Heart right ventricle (tissue), 16 donors: ENCODE measurements around the gene LTBR. TPM values are rescaled to one million over a fixed set of nuclear protein-coding genes. Genes with fewer than 3 reads are reported as not detected.

ENCODE experiments used
- ATAC-seq, 8 donors: fragments of 200-7000 bp; cut with Tn5 transposase; one replicate each; pipeline ENCODE4 v1.9.1; 2020; ENCODE audit warnings: mild to moderate bottlenecking in 8 of 8, moderate library complexity in 8 of 8, moderate number of reproducible peaks in 1 of 8
- DNase-seq, 2 donors: peaks; one replicate each; pipeline ENCODE4 v3.0.0-alpha.2; 2020
- H3K27ac ChIP-seq, 10 donors: fragments of 200-600 bp; sonication (generic) in 2 of 10; one replicate each; pipeline versions ENCODE4 v1.5.0 to v1.8.0; 2020 to 2022; ENCODE audit warnings: mild to moderate bottlenecking in 3 of 10
- H3K27me3 ChIP-seq, 7 donors: fragments of 200-600 bp; one replicate each; pipeline ENCODE4 v1.8.0; 2021 to 2022; ENCODE audit warnings: mild to moderate bottlenecking in 2 of 7
- H3K36me3 ChIP-seq, 9 donors: fragments of 200-600 bp; sonication (generic) in 1 of 9; one replicate each; pipeline versions ENCODE4 v1.5.0 to v1.8.0; 2020 to 2022; ENCODE audit warnings: mild to moderate bottlenecking in 2 of 9
- H3K4me1 ChIP-seq, 9 donors: fragments of 200-600 bp; sonication (generic) in 1 of 9; one replicate each; pipeline versions ENCODE4 v1.5.0 to v1.8.0; 2020 to 2022; ENCODE audit warnings: mild to moderate bottlenecking in 4 of 9
- H3K4me3 ChIP-seq, 10 donors: fragments of 200-600 bp; sonication (generic) in 2 of 10; one replicate each; pipeline versions ENCODE4 v1.5.0 to v1.8.0; 2020 to 2022; ENCODE audit warnings: mild to moderate bottlenecking in 7 of 10, moderate library complexity in 2 of 10
- H3K9me3 ChIP-seq, 11 donors: fragments of 200-600 bp in 10 of 11; sonication (generic) in 2 of 11; one replicate each; pipeline versions ENCODE4 v1.5.0 to v1.8.0; 2013 to 2022; ENCODE audit warnings: mild to moderate bottlenecking in 2 of 11, control low read depth in 1 of 11, moderate library complexity in 1 of 11
- CTCF ChIP-seq, 9 donors: fragments of 200-600 bp; sonication (generic) in 2 of 9; IDR thresholded peaks; one replicate each; pipeline versions ENCODE4 v1.5.0 to v1.8.0; 2021 to 2022; ENCODE audit warnings: antibody characterized with exemption in 9 of 9, mild to moderate bottlenecking in 5 of 9, moderate library complexity in 1 of 9
- WGBS, 2 donors: extraction: QIAGEN DNeasy Blood & Tissue Kit; methylation state at CpG; one replicate each; pipeline ENCODE4 v1.1.7; 2013; ENCODE audit warnings: inconsistent platforms in 1 of 2; 5-methylcytosine and 5-hydroxymethylcytosine counted together
- intact Hi-C, 10 donors: fragments of 100-400 bp; cut with DNase I; formaldehyde crosslinking; loops; one replicate each; pipeline versions ENCODE4 v1.11.1 to v1.14.2; 2022
- polyA plus RNA-seq, 2 donors: library from polyadenylated mRNA; stranded (reverse); fragments of 200-250 nt; gene quantifications; one replicate each; pipeline ENCODE4 v1.2.3, GENCODE V29; 2013
- total RNA-seq, 10 donors: library from RNA; stranded (reverse); fragmentation: NEBNext Ultra II Directional in 3 of 10; extraction: Animal tissue kit (Norgen Biotek cat#: 25700) in 3 of 10; gene quantifications; one replicate each; pipeline versions ENCODE4 v1.2.1 to v1.2.4, GENCODE V29; 2021 to 2023
- donor health status: Arrhythmogenic right ventricular cardiomyopathy.
- donor health status: ischemic (EF 13 %, LVEDD 7.1; RV severe dilation, severe dysfunction).
- donor health status: healthy with polysubstance abuse.
- donor health status: DM: no; HTN: yes; CAD: no.
- donor health status: DM: no; HTN: no; CAD: no.
- donor health status: ischemic (EF 25% LVEDD 6.9; RV normal size, moderate dysfunction).
- donor health status: ischemic (EF 25% LVEDD 5.7; RV mildly dilated, moderate dysfunction).
- donor health status: healthy.
- donor health status: DM: yes; HTN: yes; CAD: no.
- donor health status: Ischemic cardiomyopathy.
- donor health status: ischemic (EF 35%, LVEDD 5.7; RV mildly dilated, moderate dysfunction).
- donor health status: nonischemic (EF 11% LVEDD 7.7; RV severe dilation, severe dysfunction).
- donor health status: DM: yes; HTN: yes; CAD: no.
- donor health status: PGD.
- donor health status: ischemic (EF 29% LVEDD 5.4; RV normal size, mild dysfunction).
- donor health status: nonischemic (EF 23%, LVEDD 6.1; RV moderate dilation, normal function).

LTBR gene
- total and polyA plus RNA-seq, 12 donors, result 14.1 to 49.1 (median 26.9) TPM

- 69 to 71% methylated on average over 8 of the region's 8 CpGs for WGBS, 2 donors
- Histone ChIP-seq H3K4me3 (no peak overlapping the region), H3K27ac (peak overlapping the region in 1 of 10 donors; percentile 51), H3K4me1 (peaks cover 4 to 37% (median 16%) of the 10 kb centered on the region in 9 donors), H3K9me3 (no peaks in the 10 kb centered on the region), H3K27me3 (no peaks in the 10 kb centered on the region), H3K36me3 (peaks cover 0 to 49% (median 9%) of the 10 kb centered on the region in 9 donors)
- intact Hi-C loops, result no loop called here
- DNase-seq, result no peak
- no peak for TF ChIP-seq CTCF (IDR thresholded peaks at IDR 0.05)
- peak in 5 of 8 donors; percentile 8 to 33 (median 17) for ATAC-seq
Measured at GRCh38 chr12:6394398-6394797, 10.4 kb downstream of the LTBR start.

GRCh38 chr12:6396031-6396430, 12.1 kb downstream of the LTBR start:
- H3K27ac ChIP-seq, result no peak overlapping the region
- no peaks in the 10 kb centered on the region for H3K27me3 ChIP-seq
- no peak for DNase-seq
- no peak for ATAC-seq
- H3K4me3 ChIP-seq, result no peak overlapping the region
- no peak for TF ChIP-seq CTCF (IDR thresholded peaks at IDR 0.05)
- peaks cover 4 to 33% (median 16%) of the 10 kb centered on the region in 9 donors for H3K4me1 ChIP-seq
- intact Hi-C loops, result no loop called here
- WGBS, 2 donors, result 84 to 100% methylated on average over 2 of the region's 2 CpGs
- no peaks in the 10 kb centered on the region for H3K9me3 ChIP-seq
- H3K36me3 ChIP-seq, result peaks cover 0 to 36% (median 4%) of the 10 kb centered on the region in 9 donors

- H3K27ac ChIP-seq, result no peak overlapping the region
- intact Hi-C loops, result no loop called here
- 95 to 96% methylated on average over 7 of the region's 7 CpGs for WGBS, 2 donors
- H3K4me1 ChIP-seq, result peaks cover 0 to 2% (median 0%) of the 10 kb centered on the region in 9 donors
- no peak for DNase-seq
- no peak overlapping the region for H3K4me3 ChIP-seq
- TF ChIP-seq CTCF (IDR thresholded peaks at IDR 0.05), result no peak
- H3K36me3 ChIP-seq, result peaks cover 0 to 14% (median 0%) of the 10 kb centered on the region in 9 donors
- no peak for ATAC-seq
- H3K9me3 ChIP-seq, result no peaks in the 10 kb centered on the region
- no peaks in the 10 kb centered on the region for H3K27me3 ChIP-seq
Measured at GRCh38 chr12:6399884-6400644, 16.1 kb downstream of the LTBR start.

GRCh38 chr12:6404390-6404789, 20.4 kb downstream of the LTBR start:
- ATAC-seq, result no peak
- TF ChIP-seq CTCF (IDR thresholded peaks at IDR 0.05), result no peak
- intact Hi-C loops, result no loop called here
- no peaks in the 10 kb centered on the region for H3K9me3 ChIP-seq
- no peak for DNase-seq
- no peak overlapping the region for H3K27ac ChIP-seq
- WGBS, 2 donors, result 82 to 92% methylated on average over 5 of the region's 5 CpGs
- no peaks in the 10 kb centered on the region for H3K4me1 ChIP-seq
- H3K36me3 ChIP-seq, result peaks cover 0 to 3% (median 0%) of the 10 kb centered on the region in 9 donors
- no peaks in the 10 kb centered on the region for H3K27me3 ChIP-seq
- no peak overlapping the region for H3K4me3 ChIP-seq
